Measurements from ENCODE around the gene DPAGT1. TPM values are rescaled to one million over a fixed set of nuclear protein-coding genes. Genes with fewer than 3 reads are reported as not detected.
"Not testable (repeated sequence)": the region's sequence is repeated elsewhere in the genome, so short reads cannot be mapped to it uniquely, and the experiment has no call there.

Gene DPAGT1
- total RNA-seq, 1 experiment from 2014 or later = 102 TPM

DNA sequence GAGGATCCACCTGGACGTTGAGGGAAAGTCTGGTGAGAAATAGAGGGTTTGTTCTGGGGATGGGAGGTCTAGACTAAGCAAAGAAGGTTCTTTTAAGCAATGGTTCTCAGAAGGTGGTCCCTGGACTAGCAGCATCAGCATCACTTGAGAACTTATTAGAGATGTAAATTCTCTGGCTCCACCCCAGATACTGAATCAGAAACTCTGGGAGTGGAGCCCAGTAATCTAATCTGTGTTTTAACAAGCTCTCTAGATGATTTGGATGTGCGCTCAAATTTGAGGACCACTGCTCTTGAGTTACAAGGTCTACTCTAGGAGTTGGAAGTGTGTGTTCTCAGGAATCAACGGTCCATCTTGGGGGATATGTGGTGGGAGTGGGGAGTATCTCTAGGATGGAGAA lies 43.9 kb upstream of the DPAGT1 start:
- peaks cover 10% of the 10 kb centered on the region for H3K4me1 ChIP-seq (ENCODE audit: insufficient read depth, low read length, poor library complexity, severe bottlenecking)
- POLR2A ChIA-PET (ENCODE audit: low non-redundant PET) = no interaction called here
- H3K27ac ChIP-seq (ENCODE audit: low read depth, low read length, poor library complexity, severe bottlenecking) = no peak overlapping the region
- no TSS peak for BruUV-seq (replicated peaks)
- intact Hi-C loops (cut with micrococcal nuclease; ENCODE audit: unreplicated experiment) = loop anchor here (2.0 kb wide), 1 partner anchor 51 kb away; no protein-coding TSS in a partner anchor
- TF ChIP-seq EZH2 (IDR thresholded peaks at IDR 0.05; ENCODE audit: borderline replicate concordance, low read depth, low read length, poor library complexity, severe bottlenecking) = no peak
- TF ChIP-seq, protein P1, sequence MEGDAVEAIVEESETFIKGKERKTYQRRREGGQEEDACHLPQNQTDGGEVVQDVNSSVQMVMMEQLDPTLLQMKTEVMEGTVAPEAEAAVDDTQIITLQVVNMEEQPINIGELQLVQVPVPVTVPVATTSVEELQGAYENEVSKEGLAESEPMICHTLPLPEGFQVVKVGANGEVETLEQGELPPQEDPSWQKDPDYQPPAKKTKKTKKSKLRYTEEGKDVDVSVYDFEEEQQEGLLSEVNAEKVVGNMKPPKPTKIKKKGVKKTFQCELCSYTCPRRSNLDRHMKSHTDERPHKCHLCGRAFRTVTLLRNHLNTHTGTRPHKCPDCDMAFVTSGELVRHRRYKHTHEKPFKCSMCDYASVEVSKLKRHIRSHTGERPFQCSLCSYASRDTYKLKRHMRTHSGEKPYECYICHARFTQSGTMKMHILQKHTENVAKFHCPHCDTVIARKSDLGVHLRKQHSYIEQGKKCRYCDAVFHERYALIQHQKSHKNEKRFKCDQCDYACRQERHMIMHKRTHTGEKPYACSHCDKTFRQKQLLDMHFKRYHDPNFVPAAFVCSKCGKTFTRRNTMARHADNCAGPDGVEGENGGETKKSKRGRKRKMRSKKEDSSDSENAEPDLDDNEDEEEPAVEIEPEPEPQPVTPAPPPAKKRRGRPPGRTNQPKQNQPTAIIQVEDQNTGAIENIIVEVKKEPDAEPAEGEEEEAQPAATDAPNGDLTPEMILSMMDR (conservative IDR thresholded peaks at IDR 0.05; ENCODE audit: low read depth, low read length) = no peak
- CTCF ChIA-PET = no interaction called here
- H3K36me3 ChIP-seq (ENCODE audit: insufficient read depth, low read length, poor library complexity, severe bottlenecking) = no peaks in the 10 kb centered on the region
- H3K9me3 ChIP-seq (ENCODE audit: low read depth, low read length, poor library complexity, severe bottlenecking) = no peaks in the 10 kb centered on the region
- peak; percentile 36 for DNase-seq (ENCODE audit: low spot score)
- H3K27me3 ChIP-seq (replicated peaks; ENCODE audit: insufficient read depth, low read depth, low read length, poor library complexity) = peaks cover 5% of the 10 kb centered on the region
- no peak overlapping the region for H3K4me3 ChIP-seq (ENCODE audit: low read depth, low read length, poor library complexity, severe bottlenecking)

DNA sequence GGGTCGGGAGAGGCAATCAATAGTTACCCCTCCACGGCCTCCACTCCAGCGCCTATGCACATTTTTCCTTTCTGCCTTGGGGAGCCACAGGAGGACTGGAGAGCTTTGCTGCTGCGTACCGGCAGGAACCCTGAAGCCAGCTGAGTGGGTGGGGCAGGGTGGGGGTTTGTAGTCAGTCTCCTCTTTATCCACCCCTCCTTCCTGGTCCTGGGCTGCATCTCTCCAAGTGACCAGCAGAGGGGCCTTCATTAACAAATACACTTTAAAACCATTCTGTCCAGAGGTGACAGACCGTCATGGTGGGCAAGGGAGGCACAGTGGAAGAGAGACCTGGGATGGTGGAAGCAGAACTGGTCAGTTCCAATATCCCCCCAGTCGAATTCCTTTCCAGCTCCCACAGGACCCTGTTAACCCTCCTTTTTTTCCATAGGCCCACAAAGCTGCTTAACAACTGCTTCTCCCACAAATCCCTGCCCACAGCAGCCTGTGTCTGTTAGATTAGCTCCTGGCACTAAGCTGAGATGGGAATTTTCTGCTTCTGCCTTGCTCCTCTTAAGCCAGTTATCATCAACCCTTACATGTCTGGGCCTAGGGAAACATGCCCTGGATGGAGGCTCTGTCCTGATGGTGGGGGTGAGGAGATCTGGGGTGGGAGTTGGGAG lies 43.3 kb upstream of the DPAGT1 start:
- intact Hi-C loops (cut with micrococcal nuclease; ENCODE audit: unreplicated experiment) = loop anchor here (2.0 kb wide), 1 partner anchor 52 kb away; no protein-coding TSS in a partner anchor

DNA sequence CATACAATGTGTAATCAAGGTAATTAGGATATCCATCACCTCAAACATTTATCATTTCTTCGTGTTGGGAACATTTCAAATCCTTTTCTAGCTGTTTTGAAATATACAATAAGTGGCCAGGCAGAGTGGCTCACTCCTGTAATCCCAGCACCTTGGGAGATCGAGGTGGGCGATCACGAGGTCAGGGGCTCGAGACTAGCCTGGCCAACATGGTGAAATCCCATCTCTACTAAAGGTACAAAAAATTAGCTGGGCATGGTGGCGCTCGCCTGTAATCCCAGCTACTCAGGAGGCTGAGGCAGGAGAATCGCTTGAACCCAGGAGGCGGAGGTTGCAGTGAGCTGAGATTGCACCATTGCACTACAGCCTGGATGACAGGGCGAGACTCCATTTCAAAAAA lies 37.6 kb upstream of the DPAGT1 start:
- H3K27me3 ChIP-seq (replicated peaks; ENCODE audit: insufficient read depth, low read depth, low read length, poor library complexity); H3K36me3 ChIP-seq (ENCODE audit: insufficient read depth, low read length, poor library complexity, severe bottlenecking); DNase-seq (ENCODE audit: low spot score); H3K4me1 ChIP-seq (ENCODE audit: insufficient read depth, low read length, poor library complexity, severe bottlenecking); intact Hi-C loops (cut with micrococcal nuclease; ENCODE audit: unreplicated experiment); H3K9me3 ChIP-seq (ENCODE audit: low read depth, low read length, poor library complexity, severe bottlenecking); BruUV-seq (replicated peaks); CTCF ChIA-PET; H3K27ac ChIP-seq (ENCODE audit: low read depth, low read length, poor library complexity, severe bottlenecking); POLR2A ChIA-PET (ENCODE audit: low non-redundant PET); H3K4me3 ChIP-seq (ENCODE audit: low read depth, low read length, poor library complexity, severe bottlenecking): not testable (repeated sequence)

More for the DNA sequence above, 43.3 kb upstream of the DPAGT1 start:
- Histone ChIP-seq H3K27me3 (replicated peaks; ENCODE audit: insufficient read depth, low read depth, low read length, poor library complexity) (peaks cover 2% of the 10 kb centered on the region), H3K4me1 (ENCODE audit: insufficient read depth, low read length, poor library complexity, severe bottlenecking) (peaks cover 10% of the 10 kb centered on the region), H3K36me3 (ENCODE audit: insufficient read depth, low read length, poor library complexity, severe bottlenecking) (no peaks in the 10 kb centered on the region), H3K27ac (ENCODE audit: low read depth, low read length, poor library complexity, severe bottlenecking) (no peak overlapping the region), H3K4me3 (ENCODE audit: low read depth, low read length, poor library complexity, severe bottlenecking) (no peak overlapping the region), H3K9me3 (ENCODE audit: low read depth, low read length, poor library complexity, severe bottlenecking) (no peaks in the 10 kb centered on the region)
- ChIA-PET POLR2A (ENCODE audit: low non-redundant PET) (no interaction called here), CTCF (interaction anchor here (0.6 kb wide), 3 partner anchors 50 to 448 kb away, joined by 5 to 9 read pairs (median 6); no protein-coding TSS in a partner anchor)
- TF ChIP-seq EZH2 (IDR thresholded peaks at IDR 0.05; ENCODE audit: borderline replicate concordance, low read depth, low read length, poor library complexity, severe bottlenecking) = no peak
- TF ChIP-seq, protein P1 (conservative IDR thresholded peaks at IDR 0.05; ENCODE audit: low read depth, low read length) = peak; percentile 44
- peak; percentile 71 for DNase-seq (ENCODE audit: low spot score)
- no TSS peak for BruUV-seq (replicated peaks)
